HEK293T (cell line): ENCODE measurements around the gene MPO.

Experiments
- CTCF ChIA-PET: fragments of 350-600 bp; formaldehyde crosslinking; extraction: SDS; loops from one replicate; lab custom pipeline; 2021; ENCODE audit warnings: antibody characterized with exemption, inconsistent platforms; lab: Yijun Ruan, JAX
- POLR2A ChIA-PET: fragments of 350-600 bp; formaldehyde crosslinking; extraction: SDS; loops from one replicate; lab custom pipeline; 2020; ENCODE audit warnings: antibody characterized with exemption, inconsistent platforms; lab: Yijun Ruan, JAX
- DNase-seq: peaks from one replicate; pipeline ENCODE4 v3.0.0; 2012; ENCODE audit warnings: mixed read lengths; ENCODE audit errors: extremely low spot score
- ARNT ChIP-seq: fragments of 450-650 bp; IDR thresholded peaks from 2 replicates; pipeline ENCODE4 v1.6.1; 2017; ENCODE audit warnings: mild to moderate bottlenecking
- BHLHE40 ChIP-seq: fragments of 450-650 bp; IDR thresholded peaks from 2 replicates; pipeline ENCODE4 v1.6.1; 2016; ENCODE audit warnings: mild to moderate bottlenecking, moderate library complexity, borderline replicate concordance
- CTBP1 ChIP-seq: fragments of 450-650 bp; IDR thresholded peaks from 2 replicates; pipeline ENCODE4 v1.6.1; 2016; ENCODE audit warnings: borderline replicate concordance
- ELF4 ChIP-seq: fragments of 450-650 bp; IDR thresholded peaks from 2 replicates; pipeline ENCODE4 v1.6.1; 2017; ENCODE audit warnings: antibody characterized with exemption
- FOXA1 ChIP-seq: fragments of 450-650 bp; IDR thresholded peaks from 2 replicates; pipeline ENCODE4 v1.6.1; 2016; ENCODE audit warnings: mild to moderate bottlenecking
- FOXK2 ChIP-seq: fragments of 450-650 bp; IDR thresholded peaks from 2 replicates; pipeline ENCODE4 v1.6.1; 2016; ENCODE audit warnings: mild to moderate bottlenecking
- FOXM1 ChIP-seq: fragments of 450-650 bp; IDR thresholded peaks from 2 replicates; pipeline ENCODE4 v1.6.1; 2017; ENCODE audit warnings: mild to moderate bottlenecking, borderline replicate concordance
- HDGF ChIP-seq: fragments of 450-650 bp; IDR thresholded peaks from 2 replicates; pipeline ENCODE4 v1.6.1; 2017; ENCODE audit warnings: antibody characterized with exemption, borderline replicate concordance
- L3MBTL2 ChIP-seq: fragments of 450-650 bp; conservative IDR thresholded peaks from 2 replicates; pipeline ENCODE4 v1.6.1; 2016; ENCODE audit warnings: mild to moderate bottlenecking
- LEF1 ChIP-seq: fragments of 450-650 bp; IDR thresholded peaks from 2 replicates; pipeline ENCODE4 v1.6.1; 2017; ENCODE audit warnings: mild to moderate bottlenecking, borderline replicate concordance
- NFRKB ChIP-seq: fragments of 450-650 bp; IDR thresholded peaks from 2 replicates; pipeline ENCODE4 v1.6.1; 2016; ENCODE audit warnings: mild to moderate bottlenecking, moderate library complexity
- SP1 ChIP-seq: fragments of 450-650 bp; IDR thresholded peaks from 2 replicates; pipeline ENCODE4 v1.6.1; 2017
- SUZ12 ChIP-seq: fragments of 450-650 bp; IDR thresholded peaks from 2 replicates; pipeline ENCODE4 v1.6.1; 2016; ENCODE audit warnings: mild to moderate bottlenecking
- TARDBP ChIP-seq: fragments of 450-650 bp; IDR thresholded peaks from 2 replicates; pipeline ENCODE4 v1.6.1; 2016
- ZNF384 ChIP-seq: fragments of 450-650 bp; IDR thresholded peaks from 2 replicates; pipeline ENCODE4 v1.6.1; 2016
- TF ChIP-seq, protein P1 (sequence below): fragments of 450-650 bp; IDR thresholded peaks from 2 replicates; pipeline ENCODE4 v1.6.1; 2016

The MPO gene

DNA sequence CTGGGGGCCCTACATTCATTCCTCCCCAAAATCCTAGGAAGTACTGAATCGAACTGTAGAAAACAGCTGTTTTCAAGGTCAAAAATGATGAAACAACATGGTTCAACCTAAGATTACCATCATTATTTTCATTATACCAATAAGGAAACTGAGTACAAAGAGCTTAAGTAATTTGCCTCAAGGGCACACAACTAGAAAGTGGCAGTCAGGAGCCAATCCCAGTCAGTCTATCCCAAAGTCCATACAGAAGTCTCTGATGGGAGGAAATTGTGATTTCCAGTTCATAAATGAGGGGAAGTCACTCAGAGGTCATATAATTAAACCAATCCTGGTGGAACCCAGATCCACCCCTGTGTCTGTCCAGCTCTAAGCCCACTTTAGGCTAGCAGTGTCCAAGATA lies 34.0 kb downstream of the MPO start:
- POLR2A ChIA-PET: interaction anchor here (0.9 kb wide), 1 partner anchor 15 kb away, joined by 3 read pairs; no protein-coding TSS in a partner anchor
- DNase-seq: no peak
- CTCF ChIA-PET: interaction anchor here (0.8 kb wide), 1 partner anchor 47 kb away, joined by 3 read pairs; no protein-coding TSS in a partner anchor
- TF ChIP-seq FOXK2 (no peak), FOXA1 (no peak)

DNA sequence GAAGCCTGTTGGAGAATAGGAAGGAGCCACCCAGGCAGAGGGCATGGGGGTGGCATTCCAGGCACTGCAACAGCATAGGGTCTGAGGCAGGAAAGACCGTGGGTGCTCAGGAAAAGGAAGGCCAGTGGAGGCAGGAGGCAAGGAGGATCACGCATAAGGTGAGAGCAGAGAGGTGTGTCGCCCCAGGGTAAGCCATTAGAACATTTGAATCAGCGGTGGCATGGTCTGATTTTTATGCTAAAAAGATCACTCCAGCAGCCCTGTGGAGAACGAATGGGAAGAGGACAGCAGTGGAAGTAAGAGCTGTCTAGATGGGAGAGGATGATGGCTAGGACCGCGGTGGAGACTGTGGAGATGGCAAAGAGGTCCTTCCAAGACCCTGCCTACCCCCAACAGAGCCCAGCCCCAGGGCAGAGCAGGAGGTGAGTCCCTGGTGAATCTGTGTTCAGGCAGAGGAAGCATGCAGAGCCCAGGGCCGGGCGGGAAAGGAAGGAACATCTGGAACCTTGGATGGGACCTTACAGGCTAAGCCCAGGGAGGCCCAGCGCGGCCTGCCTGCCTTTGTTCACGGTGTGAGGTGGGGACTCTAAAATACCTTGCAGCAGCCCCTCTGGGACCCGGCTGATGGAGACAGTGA lies 34.5 kb downstream of the MPO start:
- POLR2A ChIA-PET: interaction anchor here (0.9 kb wide), 1 partner anchor 14 kb away, joined by 3 read pairs; no protein-coding TSS in a partner anchor
- no peak for DNase-seq
- no peak for TF ChIP-seq CTBP1
- no peak for TF ChIP-seq BHLHE40
- no peak for TF ChIP-seq FOXK2
- no peak for TF ChIP-seq ELF4
- TF ChIP-seq L3MBTL2: no peak
- TF ChIP-seq FOXM1: no peak
- TF ChIP-seq, protein P1, sequence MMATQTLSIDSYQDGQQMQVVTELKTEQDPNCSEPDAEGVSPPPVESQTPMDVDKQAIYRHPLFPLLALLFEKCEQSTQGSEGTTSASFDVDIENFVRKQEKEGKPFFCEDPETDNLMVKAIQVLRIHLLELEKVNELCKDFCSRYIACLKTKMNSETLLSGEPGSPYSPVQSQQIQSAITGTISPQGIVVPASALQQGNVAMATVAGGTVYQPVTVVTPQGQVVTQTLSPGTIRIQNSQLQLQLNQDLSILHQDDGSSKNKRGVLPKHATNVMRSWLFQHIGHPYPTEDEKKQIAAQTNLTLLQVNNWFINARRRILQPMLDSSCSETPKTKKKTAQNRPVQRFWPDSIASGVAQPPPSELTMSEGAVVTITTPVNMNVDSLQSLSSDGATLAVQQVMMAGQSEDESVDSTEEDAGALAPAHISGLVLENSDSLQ: no peak
- no peak for TF ChIP-seq ARNT
- no peak for TF ChIP-seq TARDBP
- TF ChIP-seq SUZ12: no peak
- TF ChIP-seq ZNF384: no peak
- no peak for TF ChIP-seq HDGF
- no peak for TF ChIP-seq LEF1
- no peak for TF ChIP-seq NFRKB
- no peak for TF ChIP-seq FOXA1
- CTCF ChIA-PET: no interaction called here

DNA sequence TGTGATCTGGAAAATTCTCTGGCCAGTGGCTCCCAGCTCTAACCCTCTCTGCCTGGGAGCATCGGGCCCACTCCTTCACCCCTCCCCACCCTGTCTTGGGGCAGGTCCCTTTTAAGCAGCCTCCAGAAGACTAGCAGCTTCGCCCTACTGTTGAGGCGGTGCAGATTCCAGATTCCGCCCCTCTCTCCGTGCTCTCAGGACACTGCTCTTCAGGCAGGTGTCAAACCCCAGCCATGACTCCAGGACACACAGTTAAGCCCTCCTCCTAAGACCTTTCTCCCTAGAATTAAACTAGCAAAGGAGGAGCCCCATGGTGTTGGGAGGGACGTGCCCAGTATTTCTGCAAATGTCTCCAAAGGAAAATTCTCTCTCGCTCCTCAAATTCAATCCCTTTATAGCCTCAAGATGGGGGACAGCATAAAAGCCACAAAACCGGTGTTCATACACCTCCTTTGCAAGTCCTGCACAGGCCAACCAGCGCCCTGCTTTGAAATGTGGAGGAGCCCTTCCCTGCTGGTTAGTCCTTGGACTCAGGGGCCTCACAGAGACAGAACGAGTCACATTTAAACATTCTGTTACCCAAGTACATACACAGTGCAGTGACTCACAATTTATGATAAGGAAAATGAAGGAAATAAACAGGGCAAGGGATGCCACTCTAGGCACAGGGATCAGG lies 35.2 kb downstream of the MPO start:
- no peak for TF ChIP-seq ARNT
- TF ChIP-seq, protein P1: no peak
- no peak for DNase-seq
- CTCF ChIA-PET: no interaction called here

DNA sequence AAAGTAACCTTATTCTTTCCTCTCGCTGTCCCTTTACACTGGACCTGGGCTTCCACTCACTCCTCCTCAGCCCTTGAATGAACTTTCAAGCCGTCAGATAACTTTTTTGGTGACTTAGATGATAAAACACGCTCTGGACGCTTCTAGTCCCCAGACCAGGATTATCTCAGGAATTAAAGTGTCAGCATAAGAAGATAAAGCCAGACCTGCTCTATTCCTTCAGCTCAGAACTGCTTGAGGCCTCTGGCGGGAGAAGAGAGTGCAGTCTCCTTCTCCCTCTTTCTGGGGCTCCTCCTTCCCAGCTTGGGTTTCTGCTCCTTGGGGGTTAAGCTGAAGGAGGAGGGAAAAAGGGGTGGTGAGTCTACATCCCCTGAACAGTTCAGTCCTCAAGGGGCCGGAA lies 35.8 kb downstream of the MPO start:
- TF ChIP-seq, protein P1: no peak
- TF ChIP-seq CTBP1: no peak
- no peak for TF ChIP-seq HDGF
- no peak for TF ChIP-seq BHLHE40
- TF ChIP-seq ARNT: no peak
- no peak for TF ChIP-seq SP1
- no peak for TF ChIP-seq FOXM1
- POLR2A ChIA-PET: no interaction called here
- CTCF ChIA-PET: no interaction called here
- DNase-seq: no peak

More for the DNA sequence above, 35.2 kb downstream of the MPO start:
- POLR2A ChIA-PET: no interaction called here

DNA sequence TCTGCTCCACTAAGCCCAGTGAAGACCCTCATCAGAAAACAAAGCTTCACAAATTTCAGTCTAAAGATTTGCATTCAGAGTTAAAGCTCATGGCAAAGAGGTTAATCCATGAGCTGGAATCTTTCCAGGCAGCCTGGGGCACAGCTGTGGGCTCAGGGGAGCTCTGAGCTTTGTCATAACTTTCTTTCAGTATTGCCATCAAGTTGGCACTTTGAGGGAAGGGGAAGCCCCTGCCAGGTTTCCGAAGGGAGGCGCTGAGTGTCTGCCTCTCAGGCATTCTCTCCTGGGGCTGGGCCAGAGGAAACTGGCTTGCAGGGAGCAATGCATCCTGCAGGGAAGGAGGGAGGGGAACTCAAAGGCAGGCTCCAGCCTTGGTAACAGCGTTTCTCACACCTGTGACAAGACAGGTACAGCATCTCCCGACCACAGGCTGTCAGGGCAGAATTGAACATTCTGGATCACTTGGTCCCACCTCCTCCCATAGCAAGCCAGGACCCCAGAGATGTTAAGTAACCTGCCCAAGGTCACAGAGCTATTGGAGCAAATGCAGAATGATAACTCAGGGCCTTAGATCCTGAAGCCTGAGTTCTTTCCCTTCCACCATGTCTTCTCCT lies 38.5 kb downstream of the MPO start:
- TF ChIP-seq NFRKB (no peak), FOXK2 (no peak), FOXM1 (no peak), LEF1 (no peak), ELF4 (no peak), TARDBP (no peak), SUZ12 (no peak), ZNF384 (no peak), L3MBTL2 (no peak), BHLHE40 (no peak), CTBP1 (no peak)
- ChIA-PET POLR2A (no interaction called here), CTCF (no interaction called here)
- no peak for DNase-seq

DNA sequence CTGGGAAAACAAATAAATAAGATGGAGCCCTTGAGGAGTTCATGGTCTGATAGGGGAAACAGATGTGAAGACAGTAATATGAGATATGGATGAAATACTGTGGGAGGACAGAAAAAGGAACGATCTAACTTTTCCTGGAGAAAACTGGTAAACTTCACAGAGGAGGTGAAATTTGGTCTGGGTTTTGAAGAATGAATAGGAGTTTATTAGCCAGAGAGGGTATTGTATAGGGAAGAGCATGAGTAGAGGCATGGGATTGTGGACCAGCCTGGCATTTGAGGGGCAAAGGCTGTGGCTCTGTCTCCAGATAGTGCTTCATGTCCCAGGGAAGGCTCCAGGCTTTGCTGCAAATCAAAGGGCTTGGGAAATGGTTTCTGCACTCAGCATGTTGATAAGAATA lies 40.7 kb downstream of the MPO start:
- TF ChIP-seq, protein P1: no peak
- TF ChIP-seq SP1: no peak
- no peak for TF ChIP-seq FOXK2
- no peak for TF ChIP-seq TARDBP
- no peak for TF ChIP-seq SUZ12
- TF ChIP-seq LEF1: no peak
- no peak for TF ChIP-seq BHLHE40
- no peak for TF ChIP-seq ARNT
- ChIA-PET POLR2A (no interaction called here), CTCF (no interaction called here)
- no peak for DNase-seq
